GM19463 (cell line): ENCODE results near the gene SFXN2.
"Not testable (repeated sequence)": the region's sequence is repeated elsewhere in the genome, so short reads cannot be mapped to it uniquely, and the experiment has no call there.

ENCODE experiments used
- ATAC-seq: cut with Tn5 transposase; IDR thresholded peaks from one replicate; pipeline ENCODE4 v1.9.1; 2021; ENCODE audit warnings: mild to moderate bottlenecking, moderate library complexity; ENCODE audit not compliant: unreplicated experiment

The SFXN2 gene, protein sequence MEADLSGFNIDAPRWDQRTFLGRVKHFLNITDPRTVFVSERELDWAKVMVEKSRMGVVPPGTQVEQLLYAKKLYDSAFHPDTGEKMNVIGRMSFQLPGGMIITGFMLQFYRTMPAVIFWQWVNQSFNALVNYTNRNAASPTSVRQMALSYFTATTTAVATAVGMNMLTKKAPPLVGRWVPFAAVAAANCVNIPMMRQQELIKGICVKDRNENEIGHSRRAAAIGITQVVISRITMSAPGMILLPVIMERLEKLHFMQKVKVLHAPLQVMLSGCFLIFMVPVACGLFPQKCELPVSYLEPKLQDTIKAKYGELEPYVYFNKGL

DNA sequence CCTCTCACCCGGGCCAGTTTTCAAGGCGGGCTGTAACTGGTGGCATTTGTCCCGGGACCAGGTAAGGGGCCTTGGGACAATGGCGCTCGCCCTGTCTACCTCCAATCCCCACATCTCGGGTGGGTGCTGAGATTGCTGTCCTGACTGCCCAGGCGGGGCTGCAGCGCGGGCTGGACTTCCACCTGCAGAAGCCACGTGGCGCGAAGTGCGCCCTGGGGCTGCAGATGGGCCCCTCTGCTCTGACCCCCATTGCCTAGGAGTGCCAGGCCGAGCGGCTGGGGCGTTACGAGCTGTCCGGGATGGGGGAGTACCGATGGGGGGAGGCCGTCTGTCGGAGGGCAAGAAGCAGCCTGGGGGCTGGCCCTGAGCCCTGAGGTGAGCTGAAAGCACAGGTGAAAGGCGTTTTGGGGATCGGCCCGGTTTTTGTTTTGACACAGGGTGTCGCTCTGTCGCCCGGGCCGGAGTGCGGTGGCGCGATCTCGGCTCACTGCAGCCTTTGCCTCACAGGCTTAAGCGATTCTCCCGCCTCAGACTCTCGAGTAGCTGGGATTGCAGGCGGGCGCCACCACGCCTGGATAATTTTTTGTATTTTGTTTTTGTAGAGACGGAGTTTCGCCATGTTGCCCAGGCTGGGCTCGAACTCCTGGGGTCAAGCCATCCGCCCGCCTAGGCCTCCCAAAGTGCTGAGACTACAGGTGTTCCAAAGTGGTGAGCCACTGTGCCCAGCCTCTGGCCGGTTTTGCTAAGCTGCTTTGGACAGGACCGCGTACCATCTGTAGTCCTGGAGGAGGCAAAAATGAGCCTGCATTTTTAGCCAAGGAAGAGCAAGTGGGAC, at the start of gene SFXN2:
TSS of gene SFXN2 (plus strand) at position 16 of the 835 bp plus-strand sequence. CDS start 12,001 bp downstream, outside the sequence.
- ATAC-seq: peak; percentile 11

DNA sequence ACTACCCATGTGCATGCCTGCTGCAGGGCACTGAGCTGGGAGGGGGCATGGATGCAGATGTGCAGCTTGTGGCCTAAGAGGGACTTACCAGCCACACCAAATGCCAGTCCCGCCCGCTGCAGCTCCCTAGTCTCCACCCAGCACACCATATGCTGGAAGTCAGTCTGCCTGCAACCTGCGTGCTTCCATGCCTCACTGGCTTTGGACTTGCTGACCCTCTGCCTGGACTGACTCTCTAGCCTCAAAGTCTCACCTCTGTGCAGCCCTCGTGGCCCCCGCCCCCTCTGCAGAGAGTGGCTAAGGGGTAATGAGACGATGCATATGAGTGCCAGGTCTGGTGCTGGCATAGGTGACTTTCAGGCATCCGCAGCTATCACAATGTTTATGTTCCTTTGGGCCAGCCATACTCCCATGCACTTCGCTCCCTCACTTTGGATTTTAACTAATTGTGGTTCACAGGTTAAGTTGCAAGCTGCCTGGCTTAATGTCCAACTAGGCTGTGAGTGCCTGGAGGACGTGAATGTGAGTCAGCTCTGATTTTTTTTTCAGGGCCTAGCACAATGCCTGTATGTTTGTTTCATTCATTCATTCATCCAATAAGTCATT, 48.4 kb upstream of the SFXN2 start:
- ATAC-seq: no peak

- ATAC-seq: not testable (repeated sequence)
These were observed 47.0 kb upstream of the SFXN2 start for GRCh38 chr10:102667411-102667810.

GRCh38 chr10:102668326-102669107, 45.9 kb upstream of the SFXN2 start:
- ATAC-seq: no peak

GRCh38 chr10:102669206-102670064, 45.0 kb upstream of the SFXN2 start:
- no peak for ATAC-seq

DNA sequence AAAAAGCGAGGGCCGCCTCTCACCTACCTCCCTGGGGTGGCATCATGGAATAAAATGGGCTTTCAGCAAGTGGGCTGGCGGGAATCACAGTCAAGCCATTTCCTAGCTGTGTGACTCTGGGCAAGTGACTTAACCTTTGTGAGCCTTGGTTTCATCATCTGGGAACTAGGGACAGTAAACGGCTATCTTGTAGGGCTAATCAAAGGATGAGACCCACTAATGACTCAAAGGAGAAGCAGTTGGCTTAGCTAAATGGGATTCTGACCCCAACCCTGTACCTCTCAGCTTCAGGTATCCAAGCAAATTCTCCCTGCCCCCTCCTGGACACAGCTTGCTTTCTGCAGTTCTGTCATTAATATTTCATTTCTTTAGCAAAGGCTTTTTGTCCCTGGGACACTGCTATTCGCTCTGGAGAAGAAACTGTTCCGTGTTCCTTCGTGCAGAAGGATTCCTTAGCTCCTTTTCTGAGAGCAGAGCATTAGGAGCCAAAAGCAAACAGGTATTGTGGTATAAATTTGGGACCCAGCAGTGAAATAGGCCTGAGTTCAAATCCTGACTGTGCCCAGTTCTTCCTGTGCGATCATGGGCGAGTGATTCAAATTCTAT, 44.3 kb upstream of the SFXN2 start:
- ATAC-seq: no peak

DNA sequence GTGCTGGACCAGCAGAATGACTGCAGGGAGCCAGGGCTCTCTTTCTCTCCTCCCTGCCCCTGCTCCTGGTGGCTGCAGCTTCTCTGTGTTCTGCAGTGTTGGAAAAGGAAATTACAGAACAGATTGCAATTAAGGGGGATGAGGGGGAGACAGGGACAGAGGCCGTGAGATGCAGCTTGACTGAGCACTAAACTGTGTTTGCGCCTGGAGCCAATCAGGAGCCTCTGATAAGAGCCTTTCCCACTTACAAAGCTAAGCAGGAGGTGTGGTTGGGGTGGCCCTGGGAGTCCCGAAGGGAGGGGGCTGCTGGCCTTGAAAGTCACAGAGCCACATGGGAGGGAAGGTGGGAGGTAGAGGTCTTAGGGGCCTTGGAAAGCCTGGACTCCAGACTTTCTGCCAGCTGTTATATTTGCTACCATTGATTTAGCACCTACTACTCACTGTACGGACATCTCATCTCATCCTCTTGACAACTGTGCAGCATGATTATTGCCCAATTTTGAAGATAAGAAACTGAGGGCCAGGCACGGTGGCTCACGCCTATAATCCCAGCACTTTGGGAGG, 43.5 kb upstream of the SFXN2 start:
- ATAC-seq: no peak

GRCh38 chr10:102673236-102673818, 41.1 kb upstream of the SFXN2 start:
- no peak for ATAC-seq

- ATAC-seq: peak; percentile 67
These were observed 40.5 kb upstream of the SFXN2 start for GRCh38 chr10:102673819-102674511.

DNA sequence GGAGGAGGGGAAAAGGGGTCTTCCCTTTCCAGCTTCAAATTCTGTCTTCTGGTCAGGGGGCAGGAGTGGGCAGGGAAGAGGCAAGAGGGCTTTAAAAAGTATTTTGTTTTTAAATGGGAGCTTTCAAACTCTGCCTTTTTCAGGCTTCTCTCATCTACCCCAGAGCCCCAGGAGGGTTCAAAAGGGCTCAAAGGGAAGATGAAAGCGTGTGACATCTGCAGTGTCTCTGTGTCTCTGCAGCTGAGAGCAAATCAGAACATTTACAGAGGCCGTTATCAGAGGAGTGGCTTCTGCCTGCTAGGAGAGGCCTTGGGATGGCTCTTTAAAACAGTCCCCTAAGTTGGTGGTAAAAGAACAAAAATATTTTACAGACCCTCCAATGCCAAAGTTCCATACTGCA, 39.9 kb upstream of the SFXN2 start:
- no peak for ATAC-seq

GRCh38 chr10:102675011-102675665, 39.3 kb upstream of the SFXN2 start:
- no peak for ATAC-seq

GRCh38 chr10:102675666-102676533, 38.5 kb upstream of the SFXN2 start:
- ATAC-seq: no peak

- ATAC-seq: no peak
These were observed 37.7 kb upstream of the SFXN2 start for GRCh38 chr10:102676534-102677315.

- no peak for ATAC-seq
These were observed 36.9 kb upstream of the SFXN2 start for GRCh38 chr10:102677331-102678067.

DNA sequence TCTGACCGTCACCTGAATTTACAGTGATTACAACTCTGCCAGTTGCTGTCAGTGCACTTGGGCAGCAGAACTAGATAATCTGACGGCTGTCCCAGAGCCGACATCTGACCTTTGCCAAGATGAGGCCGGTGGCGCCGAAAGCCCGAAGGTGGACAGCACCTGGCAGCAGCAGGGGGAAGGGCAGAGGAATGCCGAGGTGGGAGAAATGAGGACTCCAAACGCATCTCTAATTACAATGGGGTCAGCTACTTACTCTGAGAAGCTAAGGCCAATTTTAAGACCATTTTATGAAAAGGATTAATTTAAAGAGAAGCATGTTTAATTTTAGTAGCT, 36.4 kb upstream of the SFXN2 start:
- no peak for ATAC-seq
